ENCODE data around the gene GID8.

GID8 gene

GRCh38 chr20:62926229-62927127 lies 11.5 kb upstream of the GID8 start, which contains the start of gene DIDO1:
TSS of gene DIDO1 (minus strand) at chr20:62926505.
- H3K4me2 ChIP-seq (ENCODE audit: low read depth, low read length, poor library complexity, severe bottlenecking) = peak within 1 kb of the TSS; percentile 88
- peak within 1 kb of the TSS; percentile 81 for H3K9ac ChIP-seq (ENCODE audit: low read length)
- H4K20me1 ChIP-seq (ENCODE audit: low read depth, low read length) = peaks cover 12% of the 10 kb centered on the region
- H2AFZ ChIP-seq (ENCODE audit: low read depth, low read length, severe bottlenecking) = no peak within 1 kb of the TSS
- H3K9me2 ChIP-seq (replicated peaks; ENCODE audit: insufficient read depth, low read length) = no peaks in the 10 kb centered on the region
- no peaks in the 10 kb centered on the region for H3K36me3 ChIP-seq (ENCODE audit: low read length)
- peaks cover 15% of the 10 kb centered on the region; the same call in 1 of the 2 replicates for H3F3A ChIP-seq (ENCODE audit: insufficient read depth)
- peak within 1 kb of the TSS; percentile 81 for H3K4me3 ChIP-seq (ENCODE audit: insufficient read depth, low read length, poor library complexity, severe bottlenecking)
- H3K79me2 ChIP-seq (ENCODE audit: insufficient read depth, low read length) = peaks cover 96% of the 10 kb centered on the region
- H3K27me3 ChIP-seq (ENCODE audit: low read length) = no peaks in the 10 kb centered on the region
- H3K9me3 ChIP-seq (ENCODE audit: insufficient read depth, low read length) = no peaks in the 10 kb centered on the region
- peak within 1 kb of the TSS; percentile 86 for H3K27ac ChIP-seq (ENCODE audit: low read depth, low read length)
- TF ChIP-seq CTCF (IDR thresholded peaks at IDR 0.05; ENCODE audit: insufficient read depth, low read length, poor library complexity, severe bottlenecking) (peak; percentile 47), EZH2phosphoT487 (conservative IDR thresholded peaks at IDR 0.05; ENCODE audit: low read length) (no peak)

GRCh38 chr20:62927128-62927705 lies 10.7 kb upstream of the GID8 start:
- peak overlapping the region; percentile 86 for H3K27ac ChIP-seq (ENCODE audit: low read depth, low read length)
- H3K79me2 ChIP-seq (ENCODE audit: insufficient read depth, low read length) = peaks cover 96% of the 10 kb centered on the region
- H2AFZ ChIP-seq (ENCODE audit: low read depth, low read length, severe bottlenecking) = no peak overlapping the region
- H3F3A ChIP-seq (ENCODE audit: insufficient read depth) = peaks cover 15% of the 10 kb centered on the region; the same call in 1 of the 2 replicates
- H3K27me3 ChIP-seq (ENCODE audit: low read length) = no peaks in the 10 kb centered on the region
- no peaks in the 10 kb centered on the region for H3K9me2 ChIP-seq (replicated peaks; ENCODE audit: insufficient read depth, low read length)
- peak overlapping the region; percentile 81 for H3K4me3 ChIP-seq (ENCODE audit: insufficient read depth, low read length, poor library complexity, severe bottlenecking)
- H3K36me3 ChIP-seq (ENCODE audit: low read length) = no peaks in the 10 kb centered on the region
- H3K4me2 ChIP-seq (ENCODE audit: low read depth, low read length, poor library complexity, severe bottlenecking) = peak overlapping the region; percentile 88
- no peak for TF ChIP-seq EZH2phosphoT487 (conservative IDR thresholded peaks at IDR 0.05; ENCODE audit: low read length)
- peak overlapping the region; percentile 81 for H3K9ac ChIP-seq (ENCODE audit: low read length)
- H3K9me3 ChIP-seq (ENCODE audit: insufficient read depth, low read length) = no peaks in the 10 kb centered on the region
- H4K20me1 ChIP-seq (ENCODE audit: low read depth, low read length) = peaks cover 13% of the 10 kb centered on the region

GRCh38 chr20:62928246-62928939 lies 9.6 kb upstream of the GID8 start:
- TF ChIP-seq CTCF (IDR thresholded peaks at IDR 0.05; ENCODE audit: insufficient read depth, low read length, poor library complexity, severe bottlenecking) (no peak), EZH2phosphoT487 (conservative IDR thresholded peaks at IDR 0.05; ENCODE audit: low read length) (no peak)
- H3K79me2 ChIP-seq (ENCODE audit: insufficient read depth, low read length) = peaks cover 96% of the 10 kb centered on the region
- H3K4me2 ChIP-seq (ENCODE audit: low read depth, low read length, poor library complexity, severe bottlenecking) = peak overlapping the region; percentile 52
- H3F3A ChIP-seq (ENCODE audit: insufficient read depth) = peaks cover 15% of the 10 kb centered on the region; the same call in 1 of the 2 replicates
- H3K9ac ChIP-seq (ENCODE audit: low read length) = peak overlapping the region; percentile 26; the same call in 1 of the 2 replicates
- no peaks in the 10 kb centered on the region for H3K36me3 ChIP-seq (ENCODE audit: low read length)
- H3K27me3 ChIP-seq (ENCODE audit: low read length) = no peaks in the 10 kb centered on the region
- H4K20me1 ChIP-seq (ENCODE audit: low read depth, low read length) = peaks cover 16% of the 10 kb centered on the region
- H2AFZ ChIP-seq (ENCODE audit: low read depth, low read length, severe bottlenecking) = no peak overlapping the region
- H3K9me3 ChIP-seq (ENCODE audit: insufficient read depth, low read length) = no peaks in the 10 kb centered on the region
- no peaks in the 10 kb centered on the region for H3K9me2 ChIP-seq (replicated peaks; ENCODE audit: insufficient read depth, low read length)
- H3K27ac ChIP-seq (ENCODE audit: low read depth, low read length) = peak overlapping the region; percentile 36
- no peak overlapping the region for H3K4me3 ChIP-seq (ENCODE audit: insufficient read depth, low read length, poor library complexity, severe bottlenecking)

All from SU-DHL-6 (cell line).